Measurements from ENCODE around the gene TFB2M.
A peak's percentile ranks its signal among the peaks of the same experiment; 100 is the strongest.

Gene TFB2M

GRCh38 chr1:246532519-246532918, 33.5 kb downstream of the TFB2M start:
- Histone ChIP-seq H3K79me2 (ENCODE audit: insufficient read depth, low read length) (no peaks in the 10 kb centered on the region), H3K27me3 (ENCODE audit: insufficient read depth, low read length, poor library complexity, severe bottlenecking) (no peaks in the 10 kb centered on the region), H3K36me3 (ENCODE audit: insufficient read depth, low read length) (no peaks in the 10 kb centered on the region), H2AFZ (ENCODE audit: low read length) (no peak overlapping the region), H3K9ac (ENCODE audit: low read depth, low read length, poor library complexity, severe bottlenecking) (no peak overlapping the region), H3K9me3 (ENCODE audit: insufficient read depth, low read depth, low read length) (peaks cover 19% of the 10 kb centered on the region; the same call in 1 of the 2 replicates), H3K4me3 (ENCODE audit: low read length, poor library complexity, severe bottlenecking) (no peak overlapping the region), H3K4me2 (ENCODE audit: low read depth, low read length, poor library complexity, severe bottlenecking) (no peak overlapping the region), H3K9me2 (replicated peaks; ENCODE audit: low read depth, low read length) (no peaks in the 10 kb centered on the region), H3F3A (ENCODE audit: low read depth) (no peaks in the 10 kb centered on the region), H3K4me1 (ENCODE audit: insufficient read depth, low read length, poor library complexity, severe bottlenecking) (peaks cover 8% of the 10 kb centered on the region), H4K20me1 (ENCODE audit: insufficient read depth, low read length, poor library complexity, severe bottlenecking) (no peaks in the 10 kb centered on the region)
- TF ChIP-seq EZH2phosphoT487 (IDR thresholded peaks at IDR 0.05; ENCODE audit: borderline replicate concordance) (no peak), CTCF (conservative IDR thresholded peaks at IDR 0.05; ENCODE audit: low read length) (peak; percentile 24; the same call in 1 of the 2 replicates)

- Histone ChIP-seq H3K9me2 (replicated peaks; ENCODE audit: low read depth, low read length) (no peaks in the 10 kb centered on the region), H3F3A (ENCODE audit: low read depth) (no peaks in the 10 kb centered on the region), H3K9ac (ENCODE audit: low read depth, low read length, poor library complexity, severe bottlenecking) (no peak overlapping the region), H2AFZ (ENCODE audit: low read length) (no peak overlapping the region), H3K27me3 (ENCODE audit: insufficient read depth, low read length, poor library complexity, severe bottlenecking) (no peaks in the 10 kb centered on the region), H4K20me1 (ENCODE audit: insufficient read depth, low read length, poor library complexity, severe bottlenecking) (no peaks in the 10 kb centered on the region), H3K4me2 (ENCODE audit: low read depth, low read length, poor library complexity, severe bottlenecking) (no peak overlapping the region), H3K79me2 (ENCODE audit: insufficient read depth, low read length) (no peaks in the 10 kb centered on the region), H3K4me1 (ENCODE audit: insufficient read depth, low read length, poor library complexity, severe bottlenecking) (peaks cover 16% of the 10 kb centered on the region), H3K9me3 (ENCODE audit: insufficient read depth, low read depth, low read length) (peaks cover 26% of the 10 kb centered on the region; the same call in 1 of the 2 replicates), H3K4me3 (ENCODE audit: low read length, poor library complexity, severe bottlenecking) (no peak overlapping the region), H3K36me3 (ENCODE audit: insufficient read depth, low read length) (no peaks in the 10 kb centered on the region)
- TF ChIP-seq CTCF (conservative IDR thresholded peaks at IDR 0.05; ENCODE audit: low read length) (no peak), EZH2phosphoT487 (IDR thresholded peaks at IDR 0.05; ENCODE audit: borderline replicate concordance) (no peak)
These were observed 35.6 kb downstream of the TFB2M start for GRCh38 chr1:246530482-246530881.

GRCh38 chr1:246528933-246529731, 36.9 kb downstream of the TFB2M start:
- Histone ChIP-seq H4K20me1 (ENCODE audit: insufficient read depth, low read length, poor library complexity, severe bottlenecking) (no peaks in the 10 kb centered on the region), H2AFZ (ENCODE audit: low read length) (no peak overlapping the region), H3K4me1 (ENCODE audit: insufficient read depth, low read length, poor library complexity, severe bottlenecking) (peaks cover 16% of the 10 kb centered on the region), H3K9me3 (ENCODE audit: insufficient read depth, low read depth, low read length) (peaks cover 28% of the 10 kb centered on the region; the same call in 1 of the 2 replicates), H3K4me2 (ENCODE audit: low read depth, low read length, poor library complexity, severe bottlenecking) (no peak overlapping the region), H3K27me3 (ENCODE audit: insufficient read depth, low read length, poor library complexity, severe bottlenecking) (no peaks in the 10 kb centered on the region), H3K9me2 (replicated peaks; ENCODE audit: low read depth, low read length) (no peaks in the 10 kb centered on the region), H3F3A (ENCODE audit: low read depth) (no peaks in the 10 kb centered on the region), H3K4me3 (ENCODE audit: low read length, poor library complexity, severe bottlenecking) (no peak overlapping the region), H3K36me3 (ENCODE audit: insufficient read depth, low read length) (no peaks in the 10 kb centered on the region), H3K9ac (ENCODE audit: low read depth, low read length, poor library complexity, severe bottlenecking) (no peak overlapping the region), H3K79me2 (ENCODE audit: insufficient read depth, low read length) (no peaks in the 10 kb centered on the region)
- TF ChIP-seq EZH2phosphoT487 (IDR thresholded peaks at IDR 0.05; ENCODE audit: borderline replicate concordance) (no peak), CTCF (conservative IDR thresholded peaks at IDR 0.05; ENCODE audit: low read length) (no peak)
